Activated CD4-positive, CD25-positive, alpha-beta regulatory T cell (primary cell): Measurements from ENCODE around the gene RETREG1.
"Not testable (repeated sequence)": the region's sequence is repeated elsewhere in the genome, so short reads cannot be mapped to it uniquely, and the experiment has no call there.

Experiments used
- DNase-seq, 4 experiments: peaks; one replicate each; lab custom pipeline; 2025; lab: John Stamatoyannopoulos, UW

RETREG1 gene

DNA sequence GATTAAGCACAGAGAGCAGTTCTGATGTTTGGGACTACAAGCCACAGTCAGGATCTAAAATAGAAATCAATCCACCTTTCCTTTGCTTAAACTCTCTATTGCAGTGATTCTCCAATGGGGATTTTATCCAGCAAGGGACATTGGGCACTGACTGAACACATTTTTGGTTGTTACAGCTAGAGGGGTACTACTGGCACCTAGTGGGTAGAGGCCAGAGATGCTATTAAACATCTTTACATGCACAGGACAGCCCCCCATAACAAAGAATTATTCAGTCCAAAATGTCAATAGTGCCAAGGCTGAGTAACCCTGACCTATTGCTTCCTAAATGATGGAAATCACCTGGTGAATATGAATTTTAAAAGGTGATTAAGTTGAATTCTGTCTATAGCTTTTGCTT, 163.2 kb downstream of the RETREG1 start:
- DNase-seq = no peak

DNA sequence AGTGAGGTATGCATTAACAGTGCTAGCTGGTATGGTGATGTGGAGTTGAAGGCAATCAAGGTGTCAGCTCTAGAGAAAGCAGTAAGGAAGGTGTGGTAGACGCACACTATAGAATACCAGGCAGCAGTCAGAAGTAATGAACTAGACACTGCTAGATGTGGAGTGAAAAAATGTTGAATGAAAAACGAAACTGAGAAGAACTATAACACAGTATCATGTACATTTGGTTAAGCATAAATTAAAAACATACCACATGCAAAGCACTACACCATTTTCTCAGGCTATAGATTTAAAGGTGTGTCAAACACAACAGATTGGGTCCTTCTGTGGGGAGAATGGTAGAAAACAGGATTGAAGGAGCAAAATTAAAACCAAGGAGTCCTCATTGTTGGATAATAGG, 166.6 kb downstream of the RETREG1 start:
- DNase-seq = no peak

DNA sequence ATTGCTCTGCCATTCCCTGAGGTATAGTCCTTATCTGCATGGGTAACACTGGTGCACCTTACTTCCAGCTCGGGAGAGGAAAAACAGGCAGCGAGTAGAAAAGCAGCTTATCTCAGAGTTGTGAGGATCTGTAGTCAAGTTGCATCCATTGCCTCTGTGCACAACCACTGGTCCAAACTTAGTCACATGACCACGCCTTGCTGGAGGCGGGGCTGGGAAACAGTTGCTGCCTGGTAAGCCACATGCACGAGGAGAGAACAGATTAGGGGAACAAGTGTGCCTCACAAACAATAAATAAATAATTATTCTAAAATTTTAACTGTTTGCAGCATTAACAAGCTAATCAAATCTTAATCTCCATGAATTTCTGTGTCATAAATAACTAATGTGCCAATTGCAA, 169.8 kb downstream of the RETREG1 start:
- no peak for DNase-seq

DNA sequence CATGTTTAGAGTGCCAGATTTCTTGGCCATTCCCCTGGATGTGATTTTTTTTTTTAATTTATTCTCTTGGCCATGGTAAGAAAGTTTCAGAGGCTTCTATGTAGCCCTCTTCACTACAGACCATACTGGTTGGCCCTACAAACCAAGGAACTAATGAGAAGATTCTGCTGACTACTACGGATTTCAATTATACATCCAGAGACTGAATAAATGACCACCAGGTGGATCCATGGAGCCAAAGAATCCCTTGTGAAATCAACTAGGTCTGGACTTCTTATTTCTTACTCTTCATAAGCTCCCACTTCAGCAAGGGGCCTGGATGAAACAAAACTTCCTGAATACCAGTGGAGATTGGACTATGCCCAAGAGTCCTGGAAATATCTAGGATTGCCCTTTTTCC, 178.8 kb downstream of the RETREG1 start:
- DNase-seq = no peak

DNA sequence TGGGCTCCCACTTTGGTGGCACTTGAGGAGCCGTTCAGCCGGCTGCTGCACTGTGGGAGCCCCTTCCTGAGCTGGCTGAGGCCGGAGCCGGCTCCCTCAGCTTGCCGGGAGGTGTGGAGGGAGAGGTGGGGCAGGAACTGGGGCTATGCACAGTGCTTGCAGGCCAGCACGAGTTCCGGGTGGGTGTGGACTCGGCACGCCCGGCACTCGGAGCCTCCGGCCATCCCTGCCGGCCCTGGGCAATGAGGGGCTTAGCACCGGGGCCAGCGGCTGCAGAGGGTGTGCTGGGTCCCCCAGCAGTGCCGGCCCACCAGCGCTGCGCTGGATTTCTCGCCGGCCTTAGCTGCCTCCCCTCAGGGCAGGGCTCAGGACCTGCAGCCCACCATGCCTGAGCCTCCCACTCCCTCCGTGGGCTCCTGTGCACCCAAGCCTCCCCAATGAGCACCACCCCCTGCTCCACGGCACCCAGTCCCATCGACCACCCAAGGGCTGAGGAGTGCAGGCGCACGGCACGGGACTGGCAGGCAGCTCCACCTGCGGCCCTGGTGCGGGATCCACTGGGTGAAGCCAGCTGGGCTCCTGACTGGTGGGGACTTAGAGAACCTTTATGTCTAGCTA, 180.6 kb downstream of the RETREG1 start:
- DNase-seq = not testable (repeated sequence)

DNA sequence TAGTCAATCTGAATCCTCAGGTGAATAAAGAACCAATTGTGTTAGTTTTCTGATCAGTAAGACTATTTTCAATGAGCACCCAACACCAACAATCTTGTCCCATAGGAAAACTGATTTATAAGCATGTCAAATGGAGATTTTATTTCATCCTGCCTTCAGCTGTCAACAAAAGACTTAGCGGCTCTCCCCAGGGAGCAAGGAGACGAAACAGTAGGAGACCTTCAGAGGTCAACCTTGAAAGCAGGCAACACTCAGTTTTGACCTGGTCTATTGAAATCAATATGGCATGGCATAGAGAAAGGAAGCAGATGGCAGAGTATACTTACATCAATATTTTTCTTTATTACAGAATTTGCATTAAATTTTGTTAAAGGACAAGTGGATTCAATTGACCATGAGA, 185.3 kb downstream of the RETREG1 start:
- no peak for DNase-seq

DNA sequence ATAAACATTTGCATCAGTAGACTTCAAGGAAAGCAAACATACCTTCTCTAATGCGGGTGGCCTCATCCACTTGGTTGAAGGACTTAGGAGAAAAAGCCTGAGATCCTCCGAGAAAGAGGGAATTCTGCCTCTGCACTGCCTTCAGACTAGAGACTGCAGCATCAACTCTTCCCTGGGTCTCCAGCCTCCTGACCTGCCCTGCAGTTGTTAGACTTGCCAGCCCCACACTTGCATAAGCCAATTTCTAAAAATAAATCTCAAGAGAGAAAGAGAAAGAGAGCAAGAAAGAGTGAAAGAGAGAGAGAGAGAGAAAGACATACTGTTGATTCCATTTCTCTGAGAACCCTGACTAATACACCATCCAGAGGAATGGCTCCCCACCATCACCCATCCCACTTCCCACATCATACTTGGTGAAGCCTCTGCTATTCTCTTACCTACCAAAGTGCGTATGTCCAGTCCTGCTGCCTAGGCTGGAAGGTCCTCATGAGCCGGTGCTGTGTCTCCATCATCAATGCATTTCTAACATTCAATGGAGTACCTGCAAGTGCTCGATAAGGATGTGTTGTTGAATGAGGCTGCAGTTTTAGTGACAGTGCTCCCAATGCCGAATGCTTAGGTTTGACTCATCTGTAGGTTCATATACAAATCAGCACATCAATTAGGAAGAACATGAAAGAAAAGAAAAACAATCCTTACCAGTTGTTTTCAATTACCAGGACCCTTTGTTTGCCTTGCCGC, 186.3 kb downstream of the RETREG1 start:
- DNase-seq = no peak

DNA sequence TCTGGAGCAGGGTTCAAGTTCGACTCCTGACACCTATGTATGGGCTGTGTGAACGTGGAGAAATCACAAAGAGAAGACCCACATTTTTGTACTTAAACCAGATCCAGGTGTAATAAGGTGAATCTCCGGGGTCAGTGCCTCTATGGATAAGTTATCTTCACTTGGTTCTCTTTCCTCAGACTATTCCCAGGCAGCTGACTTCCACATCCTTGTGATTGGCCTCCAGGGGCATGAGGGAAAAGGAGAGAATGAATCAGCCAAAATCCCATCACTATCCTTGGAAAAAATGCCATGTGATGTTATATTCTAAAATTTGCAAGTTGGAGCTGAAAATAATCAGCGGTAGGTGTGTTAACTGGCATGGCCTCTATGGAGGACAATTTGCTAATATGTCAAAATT, 188.4 kb downstream of the RETREG1 start:
- DNase-seq = no peak

DNA sequence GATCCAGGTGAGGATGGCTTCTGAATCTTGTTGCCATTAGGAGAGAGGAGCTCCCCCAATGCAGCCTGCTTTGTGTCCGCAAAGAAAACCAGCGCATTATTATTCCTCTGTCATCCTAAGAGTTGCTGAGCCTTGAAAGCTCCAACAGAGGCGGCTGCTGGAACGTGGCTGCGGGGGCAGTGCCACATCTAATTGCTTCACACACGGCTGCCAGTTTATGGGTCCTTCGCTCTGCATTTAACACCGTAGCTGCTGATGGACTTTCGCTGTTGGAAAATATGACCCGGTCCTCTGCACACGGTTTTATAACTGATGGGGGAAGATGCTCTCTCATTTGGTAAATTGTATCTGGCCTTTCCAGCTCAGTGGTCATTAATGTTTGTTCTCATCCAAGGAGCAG, 189.2 kb downstream of the RETREG1 start:
- no peak for DNase-seq
